ENCODE measurements around the gene PTPRG.

PTPRG gene

GRCh38 chr3:62318752-62319569 is 757.6 kb downstream of the PTPRG start:
- DNase-seq (ENCODE audit: low read depth, low spot score) = peak; percentile 96

- DNase-seq (ENCODE audit: low read depth, low spot score) = no peak
These were observed 758.3 kb downstream of the PTPRG start for GRCh38 chr3:62319570-62320243.

- DNase-seq (ENCODE audit: low read depth, low spot score) = no peak
These were observed 761.9 kb downstream of the PTPRG start for GRCh38 chr3:62323241-62323640.

DNA sequence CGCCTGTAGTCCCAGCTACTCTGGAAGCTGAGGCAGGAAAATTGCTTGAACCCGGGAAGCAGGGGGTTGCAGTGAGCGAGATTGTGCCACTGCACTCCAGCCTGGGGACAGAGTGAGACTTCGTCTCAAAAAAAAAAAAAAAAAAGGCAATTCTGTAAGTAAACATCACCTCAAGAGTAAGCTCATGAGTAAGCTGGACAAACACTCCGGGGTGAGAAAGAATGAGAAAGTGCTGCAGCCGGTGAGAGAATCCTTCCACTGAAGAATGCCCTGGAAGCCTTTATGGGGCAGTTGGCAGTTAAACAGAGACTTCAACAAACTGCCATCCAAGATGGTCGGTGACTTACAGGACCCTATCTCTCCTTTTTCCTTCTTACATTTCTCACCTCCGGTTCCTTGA is 764.5 kb downstream of the PTPRG start:
- DNase-seq (ENCODE audit: low read depth, low spot score) = no peak

DNA sequence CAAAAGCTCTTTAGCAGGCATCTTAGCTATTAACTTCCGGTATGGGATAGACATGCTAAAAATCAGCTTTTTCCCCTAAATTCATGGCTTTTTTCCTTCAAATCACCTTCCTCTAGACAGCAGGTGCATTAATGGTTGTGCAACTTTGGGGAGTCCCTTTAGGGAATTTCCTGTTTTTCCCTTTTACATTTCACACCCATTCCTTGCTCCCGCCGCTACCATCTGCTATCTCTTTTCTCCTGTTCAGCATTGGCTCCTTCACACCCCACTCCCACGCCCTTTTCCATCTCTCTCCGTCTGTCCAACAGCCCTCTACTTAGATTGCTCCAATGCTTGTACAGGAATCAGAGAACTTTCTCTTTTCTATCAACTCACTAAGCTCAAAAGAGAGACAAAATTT is 768.6 kb downstream of the PTPRG start:
- no peak for DNase-seq (ENCODE audit: low read depth, low spot score)

DNA sequence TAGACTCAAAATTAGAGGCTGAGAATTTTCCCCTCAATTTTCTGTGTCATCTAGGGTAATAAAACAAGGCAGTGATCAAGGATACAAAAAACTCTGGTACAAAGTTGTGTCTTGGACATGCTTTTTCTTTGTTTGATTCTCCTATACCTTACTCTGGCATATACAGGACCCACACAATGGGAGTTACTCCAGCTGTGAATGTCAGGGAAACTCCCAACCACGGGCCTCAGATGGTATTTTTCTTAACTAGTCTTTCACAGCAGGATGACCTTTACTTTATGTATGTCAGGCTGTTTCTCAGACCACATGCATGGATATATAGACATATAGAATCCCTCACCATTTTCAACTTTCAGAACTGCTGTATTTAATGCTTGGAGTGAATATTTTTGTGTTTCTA is 770.6 kb downstream of the PTPRG start:
- DNase-seq (ENCODE audit: low read depth, low spot score) = no peak

- no peak for DNase-seq (ENCODE audit: low read depth, low spot score)
These were observed 771.5 kb downstream of the PTPRG start for GRCh38 chr3:62332835-62333244.

DNA sequence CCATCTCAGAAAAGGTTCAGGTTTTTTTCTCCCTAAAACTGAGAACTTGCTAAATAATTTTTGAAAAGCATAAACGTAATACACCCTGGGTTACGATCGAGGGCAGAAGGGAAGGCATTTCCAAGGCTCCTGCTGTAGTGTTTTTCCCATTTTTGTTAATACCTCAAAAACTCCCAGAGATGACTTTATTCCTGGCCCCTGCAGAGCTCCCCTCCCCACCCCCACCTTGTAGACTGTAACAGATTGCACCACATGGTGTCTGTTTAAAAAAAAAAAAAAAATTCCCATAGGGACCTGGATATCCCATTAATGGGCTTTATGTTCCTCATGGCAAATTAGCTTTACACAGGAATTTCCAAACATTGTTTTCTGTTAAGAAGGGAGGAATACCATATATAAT is 773.8 kb downstream of the PTPRG start:
- DNase-seq (ENCODE audit: low read depth, low spot score) = no peak

DNA sequence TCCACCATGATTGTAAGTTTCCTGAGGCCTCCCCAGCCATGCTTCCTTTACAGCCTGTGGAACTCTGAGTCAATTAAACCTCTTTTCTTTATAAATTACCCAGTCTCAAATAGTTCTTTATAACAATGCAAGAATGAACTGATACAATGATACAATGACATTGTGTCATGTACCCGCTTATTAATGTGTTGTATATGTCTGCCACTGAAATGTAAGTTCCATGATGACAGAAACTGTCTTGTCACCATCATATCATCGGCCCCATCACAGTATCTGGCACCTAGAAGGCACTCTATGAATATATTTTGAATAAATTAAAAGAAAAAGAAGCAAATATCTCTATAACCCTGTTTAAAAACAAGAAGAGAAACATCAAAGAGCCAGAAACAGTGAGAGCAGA is 782.4 kb downstream of the PTPRG start:
- no peak for DNase-seq (ENCODE audit: low read depth, low spot score)

All from ELF-1 (cell line).